Colonic mucosa (tissue), 4 donors: Measurements from ENCODE around the gene DOC2A. TPM values are rescaled to one million over a fixed set of nuclear protein-coding genes. Genes with fewer than 3 reads are reported as not detected.

Experiments used
- DNase-seq: peaks from one replicate; pipeline ENCODE4 v3.0.0-alpha.2; 2020
- H3K27ac ChIP-seq: fragments of 200-600 bp; one replicate; pipeline ENCODE4 v1.8.0; 2021
- H3K27me3 ChIP-seq: fragments of 200-600 bp; one replicate; pipeline ENCODE4 v1.8.0; 2021
- H3K36me3 ChIP-seq: fragments of 200-600 bp; one replicate; pipeline ENCODE4 v1.8.0; 2021
- H3K4me1 ChIP-seq: fragments of 200-600 bp; one replicate; pipeline ENCODE4 v1.8.0; 2021; ENCODE audit warnings: mild to moderate bottlenecking
- H3K4me3 ChIP-seq: fragments of 200-600 bp; one replicate; pipeline ENCODE4 v1.8.0; 2021
- H3K9ac ChIP-seq, 2 donors: one replicate each; pipeline ENCODE4 v1.7.0; 2013; ENCODE audit warnings: control low read depth in 2 of 2, low read depth in 2 of 2, low read length in 2 of 2
- H3K9me3 ChIP-seq: fragments of 200-600 bp; one replicate; pipeline ENCODE4 v1.8.0; 2021
- intact Hi-C: fragments of 100-400 bp; cut with DNase I; formaldehyde crosslinking; loops from one replicate; pipeline ENCODE4 v1.14.1; 2022
- total RNA-seq, 2 donors: library from RNA; stranded (reverse); fragmentation: NEBNext Ultra II Directional in 1 of 2; extraction: Animal tissue kit (Norgen Biotek cat#: 25700) in 1 of 2; gene quantifications; one replicate each; pipeline ENCODE4 v1.2.1, GENCODE V29; 2021
- TF ChIP-seq, protein P1 (sequence below): fragments of 200-600 bp; IDR thresholded peaks from one replicate; pipeline ENCODE4 v1.8.0; 2022; ENCODE audit warnings: antibody characterized with exemption, mild to moderate bottlenecking
- donor health status: healthy.
- donor health status: DM: no; HTN: no; CAD: no.
- donor health status: DM: no; HTN: no; CAD: no.

Gene DOC2A
- total RNA-seq, 2 donors from 2014 or later: 4.8 to 12.9 TPM

DNA sequence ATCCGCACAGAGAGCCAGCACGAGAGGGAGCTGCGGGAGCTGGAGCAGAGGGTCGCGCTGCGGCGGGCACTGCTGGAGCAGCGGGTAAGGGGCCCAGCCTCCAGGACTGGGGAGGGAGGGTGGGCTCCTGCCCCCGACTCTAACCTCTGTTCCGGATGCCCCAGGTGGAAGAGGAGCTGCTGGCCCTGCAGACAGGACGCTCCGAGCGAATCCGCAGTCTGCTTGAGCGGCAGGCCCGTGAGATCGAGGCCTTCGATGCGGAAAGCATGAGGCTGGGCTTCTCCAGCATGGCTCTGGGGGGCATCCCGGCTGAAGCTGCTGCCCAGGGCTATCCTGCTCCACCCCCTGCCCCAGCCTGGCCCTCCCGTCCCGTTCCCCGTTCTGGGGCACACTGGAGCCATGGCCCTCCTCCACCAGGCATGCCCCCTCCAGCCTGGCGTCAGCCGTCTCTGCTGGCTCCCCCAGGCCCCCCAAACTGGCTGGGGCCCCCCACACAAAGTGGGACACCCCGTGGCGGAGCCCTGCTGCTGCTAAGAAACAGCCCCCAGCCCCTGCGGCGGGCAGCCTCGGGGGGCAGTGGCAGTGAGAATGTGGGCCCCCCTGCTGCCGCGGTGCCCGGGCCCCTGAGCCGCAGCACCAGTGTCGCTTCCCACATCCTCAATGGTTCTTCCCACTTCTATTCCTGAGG lies 19.8 kb downstream of the DOC2A start:
- no peak for DNase-seq
- Histone ChIP-seq H3K4me1 (peaks cover 4% of the 10 kb centered on the region), H3K27ac (no peak overlapping the region), H3K9ac (no peak overlapping the region), H3K27me3 (no peaks in the 10 kb centered on the region), H3K36me3 (no peaks in the 10 kb centered on the region), H3K4me3 (no peak overlapping the region), H3K9me3 (no peaks in the 10 kb centered on the region)
- intact Hi-C loops: no loop called here
- TF ChIP-seq, protein P1, sequence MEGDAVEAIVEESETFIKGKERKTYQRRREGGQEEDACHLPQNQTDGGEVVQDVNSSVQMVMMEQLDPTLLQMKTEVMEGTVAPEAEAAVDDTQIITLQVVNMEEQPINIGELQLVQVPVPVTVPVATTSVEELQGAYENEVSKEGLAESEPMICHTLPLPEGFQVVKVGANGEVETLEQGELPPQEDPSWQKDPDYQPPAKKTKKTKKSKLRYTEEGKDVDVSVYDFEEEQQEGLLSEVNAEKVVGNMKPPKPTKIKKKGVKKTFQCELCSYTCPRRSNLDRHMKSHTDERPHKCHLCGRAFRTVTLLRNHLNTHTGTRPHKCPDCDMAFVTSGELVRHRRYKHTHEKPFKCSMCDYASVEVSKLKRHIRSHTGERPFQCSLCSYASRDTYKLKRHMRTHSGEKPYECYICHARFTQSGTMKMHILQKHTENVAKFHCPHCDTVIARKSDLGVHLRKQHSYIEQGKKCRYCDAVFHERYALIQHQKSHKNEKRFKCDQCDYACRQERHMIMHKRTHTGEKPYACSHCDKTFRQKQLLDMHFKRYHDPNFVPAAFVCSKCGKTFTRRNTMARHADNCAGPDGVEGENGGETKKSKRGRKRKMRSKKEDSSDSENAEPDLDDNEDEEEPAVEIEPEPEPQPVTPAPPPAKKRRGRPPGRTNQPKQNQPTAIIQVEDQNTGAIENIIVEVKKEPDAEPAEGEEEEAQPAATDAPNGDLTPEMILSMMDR: no peak

DNA sequence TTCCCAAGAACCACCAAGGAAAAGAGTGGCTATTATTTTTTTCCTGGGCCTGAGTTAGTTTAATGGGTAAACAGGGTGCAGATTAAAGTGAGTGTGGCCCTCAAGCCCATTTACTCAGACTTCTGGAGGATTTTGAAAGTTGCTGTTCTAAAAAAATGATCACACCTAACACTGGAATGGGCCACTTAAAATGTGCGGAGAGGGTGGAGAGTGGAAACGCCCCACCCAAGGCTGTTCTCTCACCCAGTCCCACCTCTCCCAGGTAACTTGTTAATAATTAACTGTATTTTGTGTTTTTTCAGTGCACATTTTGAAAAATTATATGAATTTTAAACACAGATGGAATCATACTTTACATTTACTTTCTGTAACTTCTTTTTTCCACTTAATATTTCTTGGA lies 20.8 kb downstream of the DOC2A start:
- TF ChIP-seq, protein P1: no peak
- Histone ChIP-seq H3K36me3 (peaks cover 7% of the 10 kb centered on the region), H3K27ac (peak overlapping the region; percentile 65), H3K9me3 (no peaks in the 10 kb centered on the region), H3K4me3 (no peak overlapping the region), H3K4me1 (peaks cover 4% of the 10 kb centered on the region), H3K27me3 (no peaks in the 10 kb centered on the region), H3K9ac (peak overlapping the region in 1 of 2 donors; percentile 42)
- intact Hi-C loops: no loop called here
- DNase-seq: peak; percentile 52

DNA sequence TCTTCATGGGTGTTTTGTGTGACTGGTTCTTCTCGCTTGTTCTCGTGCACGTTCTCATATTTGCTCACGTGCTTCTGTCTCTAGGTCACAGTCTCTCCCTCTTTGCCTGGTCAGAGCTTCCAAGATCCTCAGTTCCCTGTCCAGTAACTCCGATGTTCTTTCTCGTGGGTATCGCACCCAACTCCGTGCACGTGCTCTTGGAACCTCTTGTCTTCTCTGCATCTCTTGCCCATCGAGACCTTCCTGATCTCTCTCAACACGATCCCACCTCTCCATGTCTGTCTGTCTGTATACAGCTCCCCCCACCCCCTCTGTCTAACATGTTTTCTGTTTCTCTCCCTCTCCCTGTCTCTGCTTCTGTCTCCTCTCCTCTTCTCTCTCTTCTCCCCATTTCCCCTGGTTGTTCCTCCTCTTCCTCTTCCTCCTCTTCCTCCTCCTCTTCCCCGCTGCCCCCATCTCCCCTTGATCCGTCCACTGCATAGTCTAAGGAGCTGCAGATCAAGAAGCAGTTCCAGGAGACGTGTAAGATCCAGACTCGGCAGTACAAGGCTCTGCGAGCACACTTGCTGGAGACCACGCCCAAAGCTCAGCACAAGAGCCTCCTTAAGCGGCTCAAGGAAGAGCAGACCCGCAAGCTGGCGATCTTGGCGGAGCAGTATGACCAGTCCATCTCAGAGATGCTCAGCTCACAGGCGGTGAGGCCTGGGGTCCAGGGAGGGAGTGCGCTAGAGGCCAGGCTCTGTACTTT lies 21.5 kb downstream of the DOC2A start:
- H3K9ac ChIP-seq: peak overlapping the region in 1 of 2 donors; percentile 42
- H3K4me3 ChIP-seq: no peak overlapping the region
- no peaks in the 10 kb centered on the region for H3K9me3 ChIP-seq
- H3K36me3 ChIP-seq: peaks cover 8% of the 10 kb centered on the region
- no peaks in the 10 kb centered on the region for H3K27me3 ChIP-seq
- intact Hi-C loops: no loop called here
- H3K4me1 ChIP-seq: peaks cover 4% of the 10 kb centered on the region
- H3K27ac ChIP-seq: peak overlapping the region; percentile 65
- no peak for DNase-seq
- TF ChIP-seq, protein P1: no peak

DNA sequence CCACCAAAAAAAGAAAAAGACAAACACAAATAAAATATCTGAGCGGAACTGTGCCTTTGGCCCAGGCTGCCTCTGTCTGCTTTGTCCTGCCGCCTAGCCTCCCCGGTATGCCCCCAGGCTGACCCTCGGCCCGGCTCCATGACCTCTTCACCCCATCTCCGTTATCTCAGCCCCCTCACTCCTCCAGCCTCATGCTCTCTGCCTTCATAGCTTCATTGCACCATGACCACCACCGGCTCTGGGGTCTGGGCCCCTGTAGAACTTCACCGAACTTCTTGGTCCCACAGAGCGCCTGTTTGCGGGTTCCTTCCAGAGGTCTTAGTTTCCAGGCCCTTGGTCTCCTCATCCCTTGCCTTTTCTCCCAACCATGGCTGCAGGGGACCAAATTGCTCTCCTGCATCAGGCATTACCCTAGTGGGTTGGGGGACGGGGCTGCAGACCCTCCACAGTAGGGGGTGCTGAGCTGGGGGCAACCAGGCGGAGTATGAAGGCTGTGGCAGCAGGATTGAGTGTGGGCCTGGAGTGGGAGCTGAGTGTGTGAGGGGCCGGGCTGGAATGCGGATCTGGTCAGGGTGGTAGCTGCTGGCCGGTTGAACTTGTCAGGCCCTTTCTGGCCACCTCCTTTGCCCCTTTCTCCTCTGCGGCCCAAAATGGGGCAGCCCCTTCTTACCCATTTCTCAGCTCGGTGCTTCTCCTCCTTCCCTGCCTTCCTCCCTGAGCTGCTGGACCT lies 22.3 kb downstream of the DOC2A start:
- Histone ChIP-seq H3K36me3 (peaks cover 8% of the 10 kb centered on the region), H3K27me3 (no peaks in the 10 kb centered on the region), H3K4me1 (peaks cover 4% of the 10 kb centered on the region), H3K27ac (no peak overlapping the region), H3K9me3 (no peaks in the 10 kb centered on the region), H3K4me3 (no peak overlapping the region), H3K9ac (peak overlapping the region in 1 of 2 donors; percentile 42)
- TF ChIP-seq, protein P1: no peak
- no peak for DNase-seq
- intact Hi-C loops: no loop called here

DNA sequence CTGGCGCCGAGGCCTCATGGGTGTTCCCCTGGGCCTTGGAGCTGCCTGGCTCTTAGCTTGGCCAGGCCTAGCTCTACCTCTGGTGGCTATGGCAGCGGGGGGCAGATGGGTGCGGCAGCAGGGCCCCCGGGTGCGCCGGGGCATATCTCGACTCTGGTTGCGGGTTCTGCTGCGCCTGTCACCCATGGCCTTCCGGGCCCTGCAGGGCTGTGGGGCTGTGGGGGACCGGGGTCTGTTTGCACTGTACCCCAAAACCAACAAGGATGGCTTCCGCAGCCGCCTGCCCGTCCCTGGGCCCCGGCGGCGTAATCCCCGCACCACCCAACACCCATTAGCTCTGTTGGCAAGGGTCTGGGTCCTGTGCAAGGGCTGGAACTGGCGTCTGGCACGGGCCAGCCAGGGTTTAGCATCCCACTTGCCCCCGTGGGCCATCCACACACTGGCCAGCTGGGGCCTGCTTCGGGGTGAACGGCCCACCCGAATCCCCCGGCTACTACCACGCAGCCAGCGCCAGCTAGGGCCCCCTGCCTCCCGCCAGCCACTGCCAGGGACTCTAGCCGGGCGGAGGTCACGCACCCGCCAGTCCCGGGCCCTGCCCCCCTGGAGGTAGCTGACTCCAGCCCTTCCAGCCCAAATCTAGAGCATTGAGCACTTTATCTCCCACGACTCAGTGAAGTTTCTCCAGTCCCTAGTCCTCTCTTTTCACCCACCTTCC lies 23.3 kb downstream of the DOC2A start:
- H3K36me3 ChIP-seq: peaks cover 8% of the 10 kb centered on the region
- TF ChIP-seq, protein P1: no peak
- H3K9ac ChIP-seq: no peak overlapping the region
- DNase-seq: no peak
- no peak overlapping the region for H3K27ac ChIP-seq
- H3K4me1 ChIP-seq: peaks cover 4% of the 10 kb centered on the region
- intact Hi-C loops: no loop called here
- H3K27me3 ChIP-seq: no peaks in the 10 kb centered on the region
- no peaks in the 10 kb centered on the region for H3K9me3 ChIP-seq
- no peak overlapping the region for H3K4me3 ChIP-seq
